Measurements from ENCODE around the gene POMGNT1.

POMGNT1 gene

GRCh38 chr1:46181343-46182260 is 16.6 kb downstream of the POMGNT1 start:
- no peak for DNase-seq

- peak; percentile 47 for DNase-seq
These were observed 18.1 kb downstream of the POMGNT1 start for GRCh38 chr1:46180082-46180616.

- DNase-seq: peak; percentile 85
These were observed 18.8 kb downstream of the POMGNT1 start for GRCh38 chr1:46179138-46180081.

- DNase-seq: no peak
These were observed 21.9 kb downstream of the POMGNT1 start, which contains the start of gene P3R3URF for GRCh38 chr1:46176211-46176865. Gene P3R3URF (minus strand): TSS chr1:46176488. CDS start chr1:46176471, 17 bp downstream.

GRCh38 chr1:46175243-46175642 is 23.0 kb downstream of the POMGNT1 start:
- no peak for DNase-seq

GRCh38 chr1:46174448-46175231 is 23.6 kb downstream of the POMGNT1 start, which contains the start of gene TSPAN1:
Gene TSPAN1 (plus strand): TSS chr1:46175087. CDS start chr1:46181108, 6,021 bp downstream.
- no peak for DNase-seq

GRCh38 chr1:46173361-46173856 is 24.8 kb downstream of the POMGNT1 start:
- DNase-seq: no peak

- no peak for DNase-seq
These were observed 25.9 kb downstream of the POMGNT1 start for GRCh38 chr1:46172321-46172720.

GRCh38 chr1:46171871-46172270 is 26.4 kb downstream of the POMGNT1 start:
- peak; percentile 34 for DNase-seq

- no peak for DNase-seq
These were observed 26.9 kb downstream of the POMGNT1 start for GRCh38 chr1:46171351-46171750.

- DNase-seq: no peak
These were observed 28.3 kb downstream of the POMGNT1 start for GRCh38 chr1:46169811-46170454.

GRCh38 chr1:46168477-46168876 is 29.8 kb downstream of the POMGNT1 start:
- DNase-seq: no peak

GRCh38 chr1:46166521-46167462 is 31.4 kb downstream of the POMGNT1 start:
- no peak for DNase-seq

- DNase-seq: no peak
These were observed 38.0 kb downstream of the POMGNT1 start for GRCh38 chr1:46160212-46160611.

- DNase-seq: no peak
These were observed 38.7 kb downstream of the POMGNT1 start for GRCh38 chr1:46159516-46159915.

- DNase-seq: no peak
These were observed 39.6 kb downstream of the POMGNT1 start for GRCh38 chr1:46158312-46159281.

- DNase-seq: no peak
These were observed 40.3 kb downstream of the POMGNT1 start for GRCh38 chr1:46157916-46158311.

- no peak for DNase-seq
These were observed 44.5 kb downstream of the POMGNT1 start for GRCh38 chr1:46153732-46154131.
